Gastroesophageal sphincter (tissue), 4 donors: Measurements from ENCODE around the gene HIVEP2. TPM values are rescaled to one million over a fixed set of nuclear protein-coding genes. Genes with fewer than 3 reads are reported as not detected.

ENCODE experiments used
- ATAC-seq: fragments of 150-250 bp; one replicate; pipeline ENCODE4 v1.9.1; 2016; ENCODE audit warnings: mild to moderate bottlenecking, moderate library complexity
- H3K27ac ChIP-seq, 4 donors: fragments of 200-600 bp; sonication (generic) in 3 of 4; 1 replicate in 3 of 4; 2 replicates in 1 of 4; pipeline ENCODE4 v1.5.1; 2016 to 2019
- H3K27me3 ChIP-seq: fragments of 200-600 bp; sonication (generic); one replicate; pipeline ENCODE4 v1.5.1; 2019
- H3K36me3 ChIP-seq, 2 donors: fragments of 200-600 bp; sonication (generic); one replicate each; pipeline ENCODE4 v1.5.1; 2019; ENCODE audit warnings: control low read depth in 1 of 2
- H3K4me1 ChIP-seq, 3 donors: fragments of 200-600 bp; sonication (generic); 1 replicate in 2 of 3; 2 replicates in 1 of 3; pipeline ENCODE4 v1.5.1; 2016 to 2019; ENCODE audit warnings: control low read depth in 2 of 3
- H3K4me3 ChIP-seq, 2 donors: fragments of 200-600 bp; sonication (generic); one replicate each; pipeline ENCODE4 v1.5.1; 2019; ENCODE audit warnings: mild to moderate bottlenecking in 1 of 2, moderate library complexity in 1 of 2
- H3K9me3 ChIP-seq, 3 donors: fragments of 200-600 bp; sonication (generic); one replicate each; pipeline ENCODE4 v1.5.1; 2017 to 2019; ENCODE audit warnings: control low read depth in 2 of 3
- EP300 ChIP-seq: sonication (generic); formaldehyde crosslinking; IDR thresholded peaks from one replicate; pipeline ENCODE4 v1.6.1; 2017; ENCODE audit warnings: antibody characterized with exemption, mild to moderate bottlenecking
- POLR2A ChIP-seq, 2 donors: fragments of 450-650 bp; IDR thresholded peaks; one replicate each; pipeline ENCODE4 v1.6.1; 2017; ENCODE audit warnings: antibody characterized with exemption in 2 of 2, mild to moderate bottlenecking in 2 of 2, moderate library complexity in 1 of 2
- POLR2AphosphoS5 ChIP-seq: sonication (generic); formaldehyde crosslinking; IDR thresholded peaks from one replicate; pipeline ENCODE4 v1.6.1; 2017; ENCODE audit warnings: antibody characterized with exemption
- WGBS, 2 donors: methylation state at CpG; one replicate each; pipeline ENCODE4 v1.1.5; 2018; ENCODE audit warnings: low coverage in 1 of 2; 5-methylcytosine and 5-hydroxymethylcytosine counted together
- total RNA-seq, 4 donors: library from RNA; depleted of rRNA; stranded (reverse); fragments of >200 nt; gene quantifications; one replicate each; pipeline ENCODE4 v1.1.0, GENCODE V29; 2016
- TF ChIP-seq, protein P1 (sequence below), 4 experiments: fragments of 200-600 bp in 2 of 4; fragments of 450-650 bp in 2 of 4; sonication (generic) in 1 of 4; IDR thresholded peaks; one replicate each; pipeline ENCODE4 v1.5.1; 2017 to 2019; ENCODE audit warnings: antibody characterized with exemption in 4 of 4, mild to moderate bottlenecking in 2 of 4, moderate library complexity in 2 of 4

Gene HIVEP2
- total RNA-seq, 4 donors from 2014 or later, result 17.1 to 28.1 (median 24.9) TPM

DNA sequence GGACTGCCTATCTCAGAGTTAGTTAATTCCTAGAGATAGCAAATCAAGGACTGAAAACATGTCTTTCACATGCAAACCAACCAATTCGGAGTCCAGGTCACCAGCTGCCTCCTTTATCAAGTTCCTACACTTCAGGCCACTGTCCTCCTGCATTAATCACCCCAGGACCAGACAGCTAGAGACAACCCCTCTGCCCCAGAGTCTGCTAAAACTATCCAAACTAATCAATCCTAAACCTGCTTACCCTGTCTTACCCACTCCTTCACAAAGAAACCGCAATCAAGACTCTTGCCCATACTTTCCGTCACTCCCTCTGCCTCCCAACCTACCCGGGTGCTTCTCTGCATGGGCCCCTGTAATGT, 207.0 kb downstream of the HIVEP2 start:
- Histone ChIP-seq H3K9me3 (no peaks in the 10 kb centered on the region), H3K27ac (no peak overlapping the region), H3K4me3 (no peak overlapping the region), H3K4me1 (no peaks in the 10 kb centered on the region), H3K36me3 (no peaks in the 10 kb centered on the region), H3K27me3 (no peaks in the 10 kb centered on the region)
- no peak for ATAC-seq
- 55 to 69% methylated on average over 2 to 4 of the region's 4 CpGs for WGBS, 2 donors
- TF ChIP-seq POLR2A (IDR thresholded peaks at IDR 0.05) (no peak), EP300 (no peak), POLR2AphosphoS5 (no peak)
- TF ChIP-seq, protein P1, sequence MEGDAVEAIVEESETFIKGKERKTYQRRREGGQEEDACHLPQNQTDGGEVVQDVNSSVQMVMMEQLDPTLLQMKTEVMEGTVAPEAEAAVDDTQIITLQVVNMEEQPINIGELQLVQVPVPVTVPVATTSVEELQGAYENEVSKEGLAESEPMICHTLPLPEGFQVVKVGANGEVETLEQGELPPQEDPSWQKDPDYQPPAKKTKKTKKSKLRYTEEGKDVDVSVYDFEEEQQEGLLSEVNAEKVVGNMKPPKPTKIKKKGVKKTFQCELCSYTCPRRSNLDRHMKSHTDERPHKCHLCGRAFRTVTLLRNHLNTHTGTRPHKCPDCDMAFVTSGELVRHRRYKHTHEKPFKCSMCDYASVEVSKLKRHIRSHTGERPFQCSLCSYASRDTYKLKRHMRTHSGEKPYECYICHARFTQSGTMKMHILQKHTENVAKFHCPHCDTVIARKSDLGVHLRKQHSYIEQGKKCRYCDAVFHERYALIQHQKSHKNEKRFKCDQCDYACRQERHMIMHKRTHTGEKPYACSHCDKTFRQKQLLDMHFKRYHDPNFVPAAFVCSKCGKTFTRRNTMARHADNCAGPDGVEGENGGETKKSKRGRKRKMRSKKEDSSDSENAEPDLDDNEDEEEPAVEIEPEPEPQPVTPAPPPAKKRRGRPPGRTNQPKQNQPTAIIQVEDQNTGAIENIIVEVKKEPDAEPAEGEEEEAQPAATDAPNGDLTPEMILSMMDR (IDR thresholded peaks at IDR 0.05), result no peak

DNA sequence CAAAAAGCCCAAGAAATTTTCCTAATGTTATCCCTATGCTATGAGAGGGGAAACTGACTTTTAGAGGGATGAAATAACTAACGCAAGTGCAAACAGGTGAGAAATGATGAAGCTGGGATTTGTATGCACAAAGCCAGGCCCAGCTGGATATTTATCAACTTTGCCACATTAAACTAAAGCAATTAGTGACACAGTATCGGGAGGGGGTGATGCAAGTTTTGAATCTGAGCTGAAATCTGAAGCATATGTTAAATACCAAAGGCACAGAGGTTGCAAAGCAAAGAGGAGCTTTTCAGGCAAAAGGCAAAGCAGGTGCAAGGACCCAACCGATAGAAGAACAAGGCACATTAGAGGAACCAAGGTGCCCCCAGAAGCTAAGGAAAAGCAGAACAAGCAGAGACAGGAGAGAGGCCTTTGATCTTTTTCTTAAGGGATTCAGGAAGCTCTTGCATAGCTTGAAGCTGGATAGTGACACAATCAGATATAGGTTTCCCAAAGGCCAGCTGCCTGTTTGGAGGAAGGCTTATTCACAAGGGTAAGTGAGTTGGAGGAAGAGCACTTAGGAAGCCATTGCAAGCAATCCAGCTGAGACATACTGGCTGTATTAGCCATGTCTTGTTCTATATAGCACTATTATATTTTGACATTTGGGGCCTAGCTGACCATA, 207.5 kb downstream of the HIVEP2 start:
- no peak for ATAC-seq
- H3K4me1 ChIP-seq, result no peaks in the 10 kb centered on the region
- no peaks in the 10 kb centered on the region for H3K27me3 ChIP-seq
- H3K4me3 ChIP-seq, result no peak overlapping the region
- H3K27ac ChIP-seq, result no peak overlapping the region
- no peaks in the 10 kb centered on the region for H3K36me3 ChIP-seq
- TF ChIP-seq EP300 (no peak), POLR2AphosphoS5 (no peak), POLR2A (IDR thresholded peaks at IDR 0.05) (no peak)
- TF ChIP-seq, protein P1 (IDR thresholded peaks at IDR 0.05), result no peak
- 75 to 86% methylated on average over 3 of the region's 3 CpGs for WGBS, 2 donors
- no peaks in the 10 kb centered on the region for H3K9me3 ChIP-seq

- Histone ChIP-seq H3K27ac (no peak overlapping the region), H3K27me3 (no peaks in the 10 kb centered on the region), H3K4me3 (no peak overlapping the region), H3K9me3 (no peaks in the 10 kb centered on the region), H3K36me3 (no peaks in the 10 kb centered on the region), H3K4me1 (no peaks in the 10 kb centered on the region)
- WGBS, 2 donors, result 63 to 78% methylated on average over 3 to 4 of the region's 4 CpGs
- ATAC-seq, result no peak
- TF ChIP-seq EP300 (no peak), POLR2A (IDR thresholded peaks at IDR 0.05) (no peak), POLR2AphosphoS5 (no peak)
- TF ChIP-seq, protein P1 (IDR thresholded peaks at IDR 0.05), result no peak
These were observed 209.8 kb downstream of the HIVEP2 start for GRCh38 chr6:142735204-142735603.

GRCh38 chr6:142732790-142733189, 212.2 kb downstream of the HIVEP2 start:
- Histone ChIP-seq H3K9me3 (no peaks in the 10 kb centered on the region), H3K4me1 (no peaks in the 10 kb centered on the region), H3K27ac (no peak overlapping the region), H3K36me3 (no peaks in the 10 kb centered on the region), H3K4me3 (no peak overlapping the region), H3K27me3 (no peaks in the 10 kb centered on the region)
- no peak for ATAC-seq
- TF ChIP-seq, protein P1 (IDR thresholded peaks at IDR 0.05), result no peak
- TF ChIP-seq EP300 (no peak), POLR2A (IDR thresholded peaks at IDR 0.05) (no peak), POLR2AphosphoS5 (no peak)

DNA sequence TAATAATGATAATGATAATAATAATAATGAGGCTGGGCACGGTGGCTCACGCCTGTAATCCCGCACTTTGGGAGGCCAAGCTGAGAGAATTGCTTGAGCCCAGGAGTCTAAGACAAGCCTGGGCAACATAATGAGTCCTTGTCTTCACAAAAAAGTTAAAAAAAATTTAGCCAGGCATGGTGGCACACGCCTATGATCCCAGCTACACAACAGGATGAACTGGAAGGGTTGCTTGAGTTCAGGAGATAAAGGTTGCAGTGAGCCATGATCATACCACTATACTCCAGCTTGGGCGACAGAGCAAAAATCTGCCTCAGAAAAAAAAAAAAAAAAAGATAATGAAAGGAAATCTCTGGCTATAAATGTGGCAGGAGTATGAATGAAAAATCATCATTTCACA, 213.4 kb downstream of the HIVEP2 start:
- Histone ChIP-seq H3K4me3 (no peak overlapping the region), H3K36me3 (no peaks in the 10 kb centered on the region), H3K27me3 (no peaks in the 10 kb centered on the region), H3K27ac (no peak overlapping the region), H3K9me3 (no peaks in the 10 kb centered on the region), H3K4me1 (no peaks in the 10 kb centered on the region)
- TF ChIP-seq POLR2A (IDR thresholded peaks at IDR 0.05) (no peak), EP300 (no peak), POLR2AphosphoS5 (no peak)
- 90 to 93% methylated on average over 3 to 5 of the region's 5 CpGs for WGBS, 2 donors
- ATAC-seq, result no peak
